ENCODE results near the gene NFATC2.

GRCh38 chr20:51442602-51443001, 99.9 kb downstream of the NFATC2 start:
- TF ChIP-seq CEBPB (IDR thresholded peaks at IDR 0.05) (no peak), REST (IDR thresholded peaks at IDR 0.05; ENCODE audit: low read depth) (no peak), NFIC (IDR thresholded peaks at IDR 0.05) (no peak)
